Activated T-cell treated with anti-CD3 and anti-CD28 coated beads, Interleukin-2, amount 50 U/mL, for 72 hours (primary cell): ENCODE measurements around the gene TMEM176A. TPM values are rescaled to one million over a fixed set of nuclear protein-coding genes. Genes with fewer than 3 reads are reported as not detected.
"Not testable (repeated sequence)": the region's sequence is repeated elsewhere in the genome, so short reads cannot be mapped to it uniquely, and the experiment has no call there.

Source experiments
- ATAC-seq, 2 donors: fragments of 150-1000 bp; cut with Tn5 transposase; replicated peaks in 1 of 2; 2 replicates each; pipeline ENCODE4 v1.10.0; 2021; ENCODE audit warnings: moderate library complexity in 2 of 2, mild to moderate bottlenecking in 1 of 2
- DNase-seq, 2 donors: peaks; one replicate each; pipeline ENCODE4 v3.0.0; 2021 to 2022; ENCODE audit warnings: mixed read lengths in 1 of 2
- H3K27ac Mint-ChIP-seq: one replicate; pipeline ENCODE4 v1.8.0; 2022; ENCODE audit warnings: mild to moderate bottlenecking, moderate library complexity, mixed read lengths
- H3K27me3 Mint-ChIP-seq: one replicate; pipeline ENCODE4 v1.8.0; 2022; ENCODE audit warnings: low read depth, mixed read lengths
- H3K36me3 Mint-ChIP-seq, 2 donors: one replicate each; pipeline ENCODE4 v1.8.0; 2022; ENCODE audit warnings: mixed read lengths in 2 of 2, mild to moderate bottlenecking in 1 of 2; ENCODE audit not compliant: insufficient read depth in 2 of 2
- H3K4me1 Mint-ChIP-seq: one replicate; pipeline ENCODE4 v1.8.0; 2022; ENCODE audit warnings: low read depth, mixed read lengths
- H3K4me3 Mint-ChIP-seq, 2 donors: one replicate each; pipeline ENCODE4 v1.8.0; 2022; ENCODE audit warnings: mild to moderate bottlenecking in 2 of 2, mixed read lengths in 2 of 2, moderate library complexity in 2 of 2
- H3K9me3 Mint-ChIP-seq, 2 donors: one replicate each; pipeline ENCODE4 v1.8.0; 2022; ENCODE audit warnings: mixed read lengths in 2 of 2
- total RNA-seq, 2 donors: library from RNA; stranded (reverse); gene quantifications; one replicate each; pipeline ENCODE4 v1.2.3, GENCODE V29; 2022

TMEM176A gene, protein sequence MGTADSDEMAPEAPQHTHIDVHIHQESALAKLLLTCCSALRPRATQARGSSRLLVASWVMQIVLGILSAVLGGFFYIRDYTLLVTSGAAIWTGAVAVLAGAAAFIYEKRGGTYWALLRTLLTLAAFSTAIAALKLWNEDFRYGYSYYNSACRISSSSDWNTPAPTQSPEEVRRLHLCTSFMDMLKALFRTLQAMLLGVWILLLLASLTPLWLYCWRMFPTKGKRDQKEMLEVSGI
- total RNA-seq, result under 1 TPM; 0.24 to 0.30 TPM

DNA sequence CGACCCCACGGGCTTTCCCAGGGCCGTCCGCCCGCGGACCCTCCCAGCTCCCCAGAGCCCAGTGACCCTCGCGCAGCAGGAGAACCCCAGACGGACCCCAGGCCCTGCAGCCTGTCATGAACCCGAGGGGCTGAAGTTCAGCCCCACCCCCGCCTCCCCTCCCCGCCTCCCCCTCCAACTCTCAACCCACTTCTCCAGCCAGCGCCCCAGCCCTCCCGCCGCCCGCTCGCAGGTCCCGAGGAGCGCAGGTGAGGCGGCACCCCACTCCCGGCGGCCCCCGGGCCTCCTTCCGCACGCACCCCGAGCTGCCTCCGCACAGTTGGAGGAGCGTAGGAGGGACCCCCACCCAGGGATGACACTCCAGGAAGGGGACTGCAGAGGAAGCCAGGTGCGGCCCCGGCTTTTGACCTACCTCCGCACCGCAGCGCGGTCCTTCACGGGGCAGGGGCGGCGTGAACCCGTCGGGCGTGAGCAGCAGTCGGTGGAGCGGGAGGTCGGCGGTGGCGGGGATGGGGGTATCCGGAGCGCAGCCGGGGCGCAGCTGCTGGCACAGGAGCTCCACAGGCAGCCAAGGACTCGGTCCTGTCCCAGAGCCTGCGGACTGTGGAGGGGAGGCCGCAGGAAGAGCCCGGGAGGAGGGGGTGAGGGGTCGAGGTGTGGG, at the start of gene TMEM176A:
TSS of gene TMEM176A (plus strand) at position 189 of the 661 bp plus-strand sequence. CDS start 782 bp downstream, outside the sequence.
- Mint-ChIP-seq H3K36me3 (peaks cover 0 to 3% of the 10 kb centered on the region in 2 donors), H3K4me1 (no peaks in the 10 kb centered on the region), H3K9me3 (peaks cover 0 to 2% of the 10 kb centered on the region in 2 donors), H3K27ac (no peak within 1 kb of the TSS), H3K27me3 (peaks cover 48% of the 10 kb centered on the region), H3K4me3 (peak within 1 kb of the TSS; percentile 58 to 73)
- DNase-seq (peak; percentile 18 to 24), ATAC-seq (peak; percentile 43 to 67)

DNA sequence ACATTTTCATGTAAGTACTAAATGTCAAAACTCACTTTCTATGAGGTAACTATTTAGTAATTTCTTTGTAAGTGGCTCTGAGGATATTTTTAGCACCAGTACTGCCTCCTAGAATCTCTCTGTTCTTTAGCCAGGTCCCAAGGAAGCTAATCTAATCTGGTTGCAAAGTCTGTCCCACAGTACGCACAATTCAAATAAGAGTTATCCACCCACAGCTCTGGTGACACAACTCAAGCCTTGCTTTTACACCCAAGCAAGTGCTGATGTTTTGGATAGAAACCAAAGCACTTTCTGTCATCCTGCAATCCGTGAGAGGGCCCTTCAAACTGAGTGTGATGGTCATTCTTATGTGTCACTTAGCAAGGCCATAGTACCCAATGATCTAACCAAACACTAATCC, 48.9 kb upstream of the TMEM176A start:
- H3K4me3 Mint-ChIP-seq, result peak overlapping the region in 1 of 2 donors; percentile 16
- ATAC-seq (no peak), DNase-seq (no peak)
- H3K4me1 Mint-ChIP-seq, result peaks cover 90% of the 10 kb centered on the region
- no peaks in the 10 kb centered on the region for H3K27me3 Mint-ChIP-seq
- no peaks in the 10 kb centered on the region for H3K36me3 Mint-ChIP-seq
- H3K27ac Mint-ChIP-seq, result no peak overlapping the region
- H3K9me3 Mint-ChIP-seq, result peaks cover 2 to 3% of the 10 kb centered on the region in 2 donors

DNA sequence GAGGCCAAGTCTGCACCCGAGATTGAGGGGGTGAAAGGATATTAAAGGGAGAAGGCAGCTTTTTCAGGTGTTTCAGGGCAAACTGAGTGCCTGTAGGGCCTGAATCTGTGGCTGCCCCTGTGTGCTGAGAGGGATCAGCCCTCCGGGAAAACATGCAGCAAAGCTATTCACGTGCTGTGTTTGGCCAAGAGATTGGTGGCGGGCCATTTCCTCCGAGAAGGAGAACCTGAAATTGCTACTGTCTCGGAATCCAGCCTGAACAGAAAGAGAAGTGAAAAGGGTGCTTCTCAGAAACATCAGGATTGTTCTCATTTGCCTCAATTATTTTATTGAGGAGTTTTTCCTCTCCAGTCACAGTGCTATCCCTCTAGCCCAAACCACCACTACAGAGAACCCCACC, 47.3 kb upstream of the TMEM176A start:
- Mint-ChIP-seq H3K36me3 (no peaks in the 10 kb centered on the region), H3K27me3 (no peaks in the 10 kb centered on the region), H3K4me1 (peaks cover 81% of the 10 kb centered on the region), H3K27ac (peak overlapping the region; percentile 91), H3K4me3 (peak overlapping the region in 1 of 2 donors; percentile 57), H3K9me3 (peaks cover 2 to 3% of the 10 kb centered on the region in 2 donors)
- no peak for ATAC-seq
- no peak for DNase-seq

DNA sequence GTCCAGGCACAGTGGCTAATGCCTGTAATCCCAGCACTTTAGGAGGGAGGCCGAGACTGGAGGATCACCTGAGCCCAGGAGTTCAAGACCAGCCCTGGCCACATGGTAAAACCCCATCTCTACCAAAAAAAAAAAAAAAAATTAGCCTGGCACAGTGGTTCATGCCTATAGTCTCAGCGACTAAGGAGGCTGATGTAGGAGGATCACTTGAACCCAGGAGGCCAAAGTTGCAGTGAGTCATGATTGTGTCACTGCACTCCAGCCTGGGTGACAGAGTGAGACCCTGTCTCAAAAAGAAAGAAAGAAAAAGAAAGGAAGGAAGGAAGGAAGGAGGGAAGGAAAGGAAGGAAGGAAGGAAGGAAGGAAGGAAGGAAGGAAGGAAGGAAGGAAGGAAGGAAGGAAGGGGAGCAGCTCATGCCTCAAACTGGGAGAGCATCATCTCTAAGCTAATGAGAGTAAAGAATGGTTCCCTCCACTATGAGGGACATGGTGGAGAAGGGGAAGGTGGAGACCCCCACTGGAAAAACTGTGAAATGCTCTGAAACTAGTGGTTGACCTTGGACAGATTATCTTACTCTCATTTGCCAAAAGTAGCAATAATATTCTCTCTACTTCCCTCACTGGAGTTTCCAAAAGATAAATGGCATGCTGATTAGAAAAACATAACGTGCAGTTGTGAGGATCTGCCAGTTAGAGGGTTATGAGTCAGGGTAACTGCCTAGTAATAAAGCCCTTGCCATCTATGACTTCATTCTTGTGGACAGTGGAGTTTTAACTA, 46.6 kb upstream of the TMEM176A start:
- peak in 1 of 2 donors; percentile 50 for DNase-seq

DNA sequence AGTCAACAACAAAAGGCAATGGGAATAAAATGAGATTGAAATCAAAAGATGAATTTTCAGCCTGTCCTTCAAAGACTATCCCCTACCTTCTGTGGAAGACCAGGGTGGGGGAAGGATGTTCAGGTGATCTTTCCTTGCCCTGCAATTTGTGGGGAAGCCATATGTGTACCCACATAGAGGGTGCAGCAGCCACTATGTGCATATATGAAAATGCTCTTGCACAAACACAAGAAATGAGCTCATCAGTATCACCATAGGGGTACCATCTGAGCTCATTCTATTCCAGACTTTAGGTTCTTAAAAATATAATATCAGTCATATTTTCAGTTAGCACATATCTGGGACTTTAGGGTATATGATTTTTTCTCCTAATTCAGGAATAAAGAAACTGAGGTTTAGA, 45.6 kb upstream of the TMEM176A start:
- H3K27ac Mint-ChIP-seq, result peak overlapping the region; percentile 78
- no peaks in the 10 kb centered on the region for H3K27me3 Mint-ChIP-seq
- H3K36me3 Mint-ChIP-seq, result peaks cover 1 to 2% of the 10 kb centered on the region in 2 donors
- peak overlapping the region; percentile 44 to 66 for H3K4me3 Mint-ChIP-seq
- peak in 1 of 2 donors; percentile 56 for DNase-seq
- peak; percentile 63 to 67 for ATAC-seq
- peaks cover 64% of the 10 kb centered on the region for H3K4me1 Mint-ChIP-seq
- peaks cover 2 to 3% of the 10 kb centered on the region in 2 donors for H3K9me3 Mint-ChIP-seq

More for the DNA sequence above, 46.6 kb upstream of the TMEM176A start:
- H3K9me3 Mint-ChIP-seq, result peaks cover 2 to 3% of the 10 kb centered on the region in 2 donors
- peaks cover 73% of the 10 kb centered on the region for H3K4me1 Mint-ChIP-seq
- H3K27ac Mint-ChIP-seq, result peak overlapping the region; percentile 82
- ATAC-seq, result peak; percentile 59 to 65
- peak overlapping the region; percentile 38 to 69 for H3K4me3 Mint-ChIP-seq
- no peaks in the 10 kb centered on the region for H3K27me3 Mint-ChIP-seq
- no peaks in the 10 kb centered on the region for H3K36me3 Mint-ChIP-seq

DNA sequence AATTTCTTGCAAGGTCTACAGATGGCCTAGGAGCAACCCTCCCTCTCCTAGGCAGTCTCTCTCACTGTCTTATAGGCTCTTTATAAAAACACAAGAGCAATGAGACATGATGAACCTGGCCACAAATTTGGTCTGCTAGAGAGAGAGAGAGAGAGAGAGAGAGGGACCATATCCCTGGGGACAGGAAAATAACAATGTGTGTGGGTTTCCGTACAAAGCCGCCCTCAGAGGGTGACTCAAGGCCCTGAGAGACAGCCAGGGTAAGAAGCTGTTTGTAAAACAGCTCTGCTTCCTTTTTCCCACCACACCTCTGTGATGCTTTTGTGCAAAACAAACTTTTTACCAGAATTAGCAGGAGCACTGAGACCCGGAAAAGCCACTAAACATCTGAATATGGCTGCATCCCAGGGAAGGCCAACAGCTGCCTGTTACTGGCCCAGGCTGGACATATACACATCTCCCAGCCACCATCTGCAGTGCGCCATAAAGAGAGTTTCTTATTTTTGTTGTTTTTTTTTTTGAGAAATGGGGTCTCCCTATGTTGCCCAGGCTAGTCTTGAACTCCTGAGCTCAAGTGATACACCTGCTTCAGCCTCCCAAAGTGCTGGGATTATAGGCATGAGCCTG, 45.0 kb upstream of the TMEM176A start:
- H3K4me1 Mint-ChIP-seq, result peaks cover 58% of the 10 kb centered on the region
- DNase-seq (peak; percentile 68 to 83), ATAC-seq (peak; percentile 75 to 80)
- H3K27me3 Mint-ChIP-seq, result no peaks in the 10 kb centered on the region
- peaks cover 1 to 2% of the 10 kb centered on the region in 2 donors for H3K36me3 Mint-ChIP-seq
- peak overlapping the region; percentile 78 for H3K27ac Mint-ChIP-seq
- H3K4me3 Mint-ChIP-seq, result peak overlapping the region; percentile 44 to 66
- peaks cover 1 to 3% of the 10 kb centered on the region in 2 donors for H3K9me3 Mint-ChIP-seq

DNA sequence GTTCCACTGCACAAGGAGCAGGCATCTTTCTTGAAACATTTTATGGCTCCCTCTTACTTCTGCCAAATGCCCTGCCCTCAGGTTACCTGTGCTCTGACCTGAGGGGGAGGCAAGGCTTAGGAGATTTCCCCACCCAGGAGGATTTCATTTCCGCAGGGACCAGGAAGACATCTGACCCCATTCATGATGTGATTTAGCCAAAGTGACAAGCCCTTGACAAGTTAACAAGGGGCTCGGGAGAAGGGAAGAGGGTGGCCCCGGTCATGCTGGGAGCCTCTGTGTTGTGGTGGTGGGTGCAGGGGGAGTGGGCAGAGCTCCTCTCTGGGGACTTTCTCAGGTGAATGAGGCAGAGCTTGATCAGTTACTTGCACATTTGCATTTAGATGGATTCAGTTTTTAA, 44.4 kb upstream of the TMEM176A start:
- Mint-ChIP-seq H3K27me3 (no peaks in the 10 kb centered on the region), H3K4me3 (peak overlapping the region; percentile 44 to 66), H3K36me3 (peaks cover 3% of the 10 kb centered on the region in 2 donors), H3K27ac (peak overlapping the region; percentile 78), H3K9me3 (peaks cover 0 to 4% of the 10 kb centered on the region in 2 donors), H3K4me1 (peaks cover 52% of the 10 kb centered on the region)
- ATAC-seq (no peak), DNase-seq (no peak)

DNA sequence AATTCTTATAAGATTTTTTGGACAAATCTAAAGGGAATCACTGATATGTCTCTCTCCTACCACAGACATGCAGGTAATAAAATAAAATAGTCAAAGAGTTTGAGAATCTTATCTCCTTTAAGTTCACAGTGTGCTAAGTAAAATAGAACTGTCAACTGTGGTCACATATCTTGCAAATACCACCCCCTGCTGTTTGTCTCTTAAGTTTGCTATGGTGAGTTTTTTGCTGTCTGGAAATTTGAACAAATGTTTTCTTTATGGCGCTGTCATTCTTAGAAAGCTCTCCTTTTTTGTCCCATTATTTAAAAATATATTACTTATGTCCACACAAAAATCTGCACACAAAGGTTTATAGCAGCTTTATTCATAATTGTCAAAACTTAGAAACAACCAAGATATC, 43.7 kb upstream of the TMEM176A start:
- ATAC-seq (no peak), DNase-seq (no peak)
- peaks cover 49% of the 10 kb centered on the region for H3K4me1 Mint-ChIP-seq

DNA sequence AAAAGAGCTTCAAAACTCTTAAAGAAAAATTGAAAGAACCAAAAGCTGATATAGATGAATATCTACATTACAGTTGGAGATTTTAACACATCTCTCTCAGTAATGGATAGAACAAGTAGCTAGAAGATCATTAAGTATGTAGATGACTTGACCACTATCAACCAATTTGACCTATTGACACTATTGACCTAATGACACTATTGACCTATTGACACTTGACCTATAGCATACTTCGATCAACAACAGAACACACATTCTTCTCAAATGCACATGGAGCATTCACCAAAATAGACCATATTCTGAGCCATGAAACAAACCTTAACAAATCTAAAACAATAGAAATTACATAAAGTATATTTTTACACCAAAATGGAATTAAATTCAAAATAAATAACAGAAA, 41.1 kb upstream of the TMEM176A start:
- ATAC-seq, result no peak
- Mint-ChIP-seq H3K36me3 (peaks cover 9 to 11% of the 10 kb centered on the region in 2 donors), H3K27ac (no peak overlapping the region), H3K9me3 (peaks cover 2 to 8% of the 10 kb centered on the region in 2 donors), H3K27me3 (no peaks in the 10 kb centered on the region), H3K4me1 (peaks cover 26% of the 10 kb centered on the region), H3K4me3 (no peak overlapping the region)
- no peak for DNase-seq

More for the DNA sequence above, 43.7 kb upstream of the TMEM176A start:
- peak overlapping the region; percentile 44 to 66 for H3K4me3 Mint-ChIP-seq
- H3K9me3 Mint-ChIP-seq, result peaks cover 2 to 10% of the 10 kb centered on the region in 2 donors
- H3K27ac Mint-ChIP-seq, result peak overlapping the region; percentile 78
- peaks cover 9 to 10% of the 10 kb centered on the region in 2 donors for H3K36me3 Mint-ChIP-seq
- H3K27me3 Mint-ChIP-seq, result no peaks in the 10 kb centered on the region

DNA sequence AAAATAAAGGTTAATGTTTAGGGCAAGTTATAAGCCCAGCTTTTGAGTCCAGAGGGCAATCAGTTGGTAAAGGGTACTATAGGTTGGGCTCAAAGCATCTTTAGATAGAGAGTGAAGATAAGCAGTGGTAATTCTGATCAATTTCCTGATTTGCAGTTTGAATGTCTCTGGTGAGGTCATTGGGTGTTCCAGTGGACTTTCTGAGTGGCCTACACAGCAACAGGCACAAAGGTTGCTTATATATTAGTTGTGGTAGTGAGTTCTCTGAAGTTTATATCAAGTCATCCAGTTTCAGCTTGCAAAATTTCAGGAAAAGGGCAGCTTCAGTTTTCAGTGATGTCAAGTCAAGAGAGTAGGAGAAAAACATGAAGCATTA, 34.2 kb upstream of the TMEM176A start:
- H3K9me3 Mint-ChIP-seq, result peaks cover 2 to 6% of the 10 kb centered on the region in 2 donors
- ATAC-seq (no peak), DNase-seq (no peak)
- no peaks in the 10 kb centered on the region for H3K27me3 Mint-ChIP-seq
- no peaks in the 10 kb centered on the region for H3K4me1 Mint-ChIP-seq
- no peak overlapping the region for H3K27ac Mint-ChIP-seq
- H3K4me3 Mint-ChIP-seq, result no peak overlapping the region
- H3K36me3 Mint-ChIP-seq, result peaks cover 6% of the 10 kb centered on the region in 2 donors

DNA sequence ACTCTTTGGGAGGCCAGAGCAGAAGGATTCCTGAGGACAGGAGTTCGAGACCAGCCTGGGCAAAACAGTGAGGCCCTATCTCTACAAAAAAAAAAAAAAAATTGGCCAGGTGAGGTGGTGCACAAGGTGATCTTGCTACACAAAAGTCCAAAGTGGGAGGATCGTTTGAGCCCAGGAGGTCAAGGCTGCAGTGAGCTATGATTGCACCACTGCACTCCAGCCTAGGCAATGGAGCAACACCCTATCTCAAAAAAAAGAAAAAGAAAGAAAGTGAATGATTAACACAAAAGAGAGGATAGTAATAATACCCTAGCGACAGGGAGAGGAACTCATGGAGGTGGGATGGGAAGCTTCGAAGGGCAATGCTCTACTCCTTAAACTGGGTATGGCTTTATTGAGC, 30.8 kb upstream of the TMEM176A start:
- Mint-ChIP-seq H3K27ac (no peak overlapping the region), H3K9me3 (peaks cover 4% of the 10 kb centered on the region in 2 donors), H3K4me1 (no peaks in the 10 kb centered on the region), H3K36me3 (peaks cover 0 to 6% of the 10 kb centered on the region in 2 donors), H3K4me3 (no peak overlapping the region), H3K27me3 (no peaks in the 10 kb centered on the region)
- DNase-seq (no peak), ATAC-seq (no peak)

DNA sequence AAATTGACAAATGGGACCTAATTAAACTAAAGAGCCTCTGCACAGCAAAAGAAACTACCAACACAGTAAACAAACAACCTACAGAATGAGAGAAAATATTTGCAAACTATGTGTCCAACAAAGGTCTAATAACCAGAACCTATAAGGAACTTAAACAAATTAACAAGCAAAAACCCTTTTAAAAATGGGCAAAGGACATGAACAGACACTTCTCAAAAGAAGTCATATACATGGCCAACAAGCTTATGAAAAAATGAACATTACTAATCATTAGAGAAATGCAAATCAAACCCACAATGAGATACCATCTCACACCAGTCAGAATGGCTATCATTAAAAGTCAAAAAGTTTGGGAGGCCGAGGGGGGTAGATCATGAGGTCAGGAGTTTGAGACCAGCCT, 26.4 kb upstream of the TMEM176A start:
- not testable (repeated sequence) for H3K36me3 Mint-ChIP-seq, H3K4me3 Mint-ChIP-seq, DNase-seq, H3K4me1 Mint-ChIP-seq, H3K27ac Mint-ChIP-seq, ATAC-seq, H3K27me3 Mint-ChIP-seq, H3K9me3 Mint-ChIP-seq
